HG03159 (cell line): ENCODE measurements around the gene TNFAIP1.
A peak's percentile ranks its signal among the peaks of the same experiment; 100 is the strongest.
"Not testable (repeated sequence)": the region's sequence is repeated elsewhere in the genome, so short reads cannot be mapped to it uniquely, and the experiment has no call there.

Source experiments
- ATAC-seq: cut with Tn5 transposase; IDR thresholded peaks from one replicate; pipeline ENCODE4 v1.9.1; 2021; ENCODE audit warnings: mild to moderate bottlenecking, moderate library complexity; ENCODE audit not compliant: unreplicated experiment

The TNFAIP1 gene, protein sequence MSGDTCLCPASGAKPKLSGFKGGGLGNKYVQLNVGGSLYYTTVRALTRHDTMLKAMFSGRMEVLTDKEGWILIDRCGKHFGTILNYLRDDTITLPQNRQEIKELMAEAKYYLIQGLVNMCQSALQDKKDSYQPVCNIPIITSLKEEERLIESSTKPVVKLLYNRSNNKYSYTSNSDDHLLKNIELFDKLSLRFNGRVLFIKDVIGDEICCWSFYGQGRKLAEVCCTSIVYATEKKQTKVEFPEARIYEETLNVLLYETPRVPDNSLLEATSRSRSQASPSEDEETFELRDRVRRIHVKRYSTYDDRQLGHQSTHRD

DNA sequence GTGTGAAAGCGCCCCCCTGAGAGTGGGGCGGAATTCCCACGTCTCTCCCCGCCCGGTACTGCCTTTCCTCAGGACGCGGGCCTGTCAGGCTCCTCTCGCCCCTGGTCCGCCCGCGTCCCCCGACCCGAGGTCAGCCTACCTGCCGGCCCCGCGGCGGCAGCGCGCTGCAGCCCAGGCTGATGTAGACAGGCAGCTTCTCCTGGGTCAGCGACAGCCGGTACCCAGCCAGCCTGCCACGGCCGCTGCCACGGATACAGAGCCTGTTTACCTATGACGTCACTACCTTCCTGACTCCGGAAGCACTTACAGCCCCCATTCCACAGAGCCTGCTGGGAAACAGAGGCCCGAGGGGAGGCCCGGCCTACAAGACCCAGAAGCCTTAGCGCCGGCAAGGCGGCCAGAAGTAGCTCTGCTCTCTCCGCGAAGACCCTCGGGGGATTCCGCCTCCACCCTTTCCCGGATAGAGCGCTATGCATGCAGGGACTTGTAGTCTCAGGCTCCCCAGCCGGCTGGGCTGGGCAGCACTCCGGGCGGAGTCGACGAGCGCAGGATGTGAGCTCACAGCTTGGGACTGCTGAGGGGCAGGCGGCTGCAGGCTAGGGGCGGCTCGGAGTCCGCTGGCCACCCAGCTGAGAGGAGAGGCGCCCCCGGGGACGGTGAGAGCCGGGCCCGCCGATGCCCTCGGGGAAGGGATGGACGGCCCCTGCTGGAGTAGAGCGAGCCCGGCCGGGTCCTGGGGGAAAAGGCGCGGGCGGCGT lies at the start of gene TNFAIP1, which contains the start of gene IFT20:
Gene TNFAIP1 (plus strand): TSS at position 561 of the 758 bp plus-strand sequence. CDS start 3,761 bp downstream, outside the sequence.
Gene IFT20 (minus strand): TSS at position 272 of the 758 bp plus-strand sequence. CDS start 3,487 bp downstream, outside the sequence.
- ATAC-seq, result peak; percentile 91

DNA sequence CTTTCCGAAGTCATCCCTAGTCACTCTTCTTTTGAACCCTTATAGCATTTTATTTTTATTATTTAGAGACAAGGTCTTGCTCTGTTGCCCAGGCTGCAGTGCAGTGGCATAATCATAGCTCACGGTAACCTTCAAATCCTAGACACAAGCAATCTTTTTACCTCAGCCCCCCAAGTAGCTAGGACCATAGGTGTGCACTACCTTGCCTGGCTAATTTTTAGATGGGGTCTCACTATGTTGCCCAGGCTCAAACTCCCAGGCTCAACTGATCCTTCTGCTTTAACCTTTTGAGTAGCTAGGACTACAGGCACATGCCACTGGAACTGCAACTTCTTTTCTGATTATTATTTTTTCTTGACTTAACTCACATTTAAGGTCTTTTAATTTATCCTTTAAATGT lies 49.6 kb upstream of the TNFAIP1 start:
- ATAC-seq, result no peak

DNA sequence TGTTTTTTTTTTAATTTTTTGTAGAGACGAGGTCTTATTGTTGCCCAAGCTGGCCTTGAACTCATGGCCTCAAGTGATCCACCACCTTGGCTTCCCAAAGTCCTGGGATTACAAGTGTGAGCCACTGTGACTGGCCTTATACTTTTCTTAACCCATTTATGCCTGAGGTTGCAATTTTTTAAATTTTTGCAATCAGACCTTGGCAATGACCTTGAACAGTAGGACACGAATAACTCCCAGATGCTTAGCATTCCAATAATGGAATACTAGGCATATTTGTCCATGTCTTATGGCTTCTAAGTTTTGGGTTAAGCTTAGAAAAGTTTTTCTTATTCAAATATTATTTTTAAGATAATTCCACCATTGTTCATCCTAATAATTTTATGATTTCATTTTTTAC lies 44.9 kb upstream of the TNFAIP1 start:
- ATAC-seq, result no peak

- ATAC-seq, result no peak
Measured at GRCh38 chr17:28291780-28292330, 43.7 kb upstream of the TNFAIP1 start.

DNA sequence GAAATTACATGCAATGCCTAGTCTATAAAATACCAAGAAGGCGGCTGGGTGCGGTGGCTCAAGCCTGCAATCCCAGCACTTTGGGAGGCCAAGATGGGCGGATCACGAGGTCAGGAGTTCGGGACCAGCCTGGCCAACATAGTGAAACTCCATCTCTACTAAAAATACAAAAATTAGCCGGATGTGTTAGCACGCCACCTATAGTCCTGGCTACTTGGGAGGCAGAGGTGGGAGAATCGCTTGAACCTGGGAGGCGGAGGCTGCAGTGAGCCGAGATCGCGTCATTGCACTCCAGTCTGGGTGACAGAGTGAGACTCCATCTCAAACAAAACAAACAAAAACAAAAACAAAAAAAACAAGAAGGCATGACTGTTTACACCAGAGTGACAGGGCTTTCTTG lies 42.7 kb upstream of the TNFAIP1 start:
- ATAC-seq, result not testable (repeated sequence)

DNA sequence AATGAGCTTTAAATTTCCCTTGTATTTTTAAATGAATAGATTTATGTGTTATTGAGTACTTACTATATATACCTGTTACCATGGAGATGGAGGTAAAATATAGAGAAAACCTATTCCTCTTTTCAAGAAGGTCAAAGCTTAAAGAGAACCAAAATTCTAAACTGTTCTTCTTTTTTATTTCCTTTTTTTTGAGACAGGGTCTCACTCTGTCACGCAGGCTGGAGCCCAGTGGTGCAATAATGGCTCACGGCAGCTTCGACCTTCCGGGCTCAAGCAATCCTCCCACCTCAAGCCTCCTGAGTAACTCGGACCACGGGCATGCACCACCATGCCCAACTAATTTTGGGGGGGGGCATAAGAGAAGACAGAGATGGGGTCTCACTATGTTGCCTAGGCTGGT lies 41.6 kb upstream of the TNFAIP1 start:
- ATAC-seq, result no peak

- no peak for ATAC-seq
Measured at GRCh38 chr17:28295677-28296578, 39.6 kb upstream of the TNFAIP1 start.

DNA sequence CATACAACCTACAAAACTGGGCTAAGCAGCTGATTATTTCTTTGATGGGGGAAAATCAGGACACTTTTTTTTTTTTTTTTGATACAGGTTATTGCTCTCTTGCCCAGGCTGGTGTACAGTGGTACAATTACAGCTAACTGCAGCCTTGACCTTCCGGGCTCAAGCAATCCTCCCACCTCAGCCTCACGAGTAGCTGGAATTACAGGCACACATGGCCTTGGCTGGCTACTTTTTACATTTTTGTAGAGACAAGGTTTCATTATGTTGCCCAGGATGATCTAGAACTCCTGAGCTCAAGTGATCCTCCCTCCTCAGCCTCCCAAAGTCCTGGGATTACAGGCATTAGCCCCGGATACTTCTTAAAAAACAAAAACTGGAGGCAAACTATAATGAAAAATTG lies 37.1 kb upstream of the TNFAIP1 start:
- no peak for ATAC-seq

- no peak for ATAC-seq
Measured at GRCh38 chr17:28306954-28307401, 28.6 kb upstream of the TNFAIP1 start.

DNA sequence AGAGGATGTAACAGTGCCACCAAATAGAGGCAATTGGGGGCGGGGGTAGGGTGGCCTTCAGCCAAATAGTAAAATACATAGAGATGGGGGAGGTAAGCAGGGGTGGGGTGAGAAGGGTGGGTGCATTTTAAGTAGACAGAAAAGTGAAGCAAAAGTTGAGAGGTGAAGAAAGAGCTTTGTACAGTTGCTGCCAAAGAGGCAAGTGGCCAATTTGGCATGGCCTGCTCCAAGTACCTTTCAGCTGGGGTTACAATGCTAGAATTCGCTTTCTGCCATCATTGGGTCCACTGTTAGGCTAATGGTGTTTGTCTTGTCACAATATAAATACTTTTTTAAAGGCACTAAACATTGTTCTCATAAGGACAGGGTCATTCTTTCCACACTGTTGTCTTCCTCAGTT lies 21.7 kb upstream of the TNFAIP1 start:
- no peak for ATAC-seq

- ATAC-seq, result no peak
Measured at GRCh38 chr17:28315846-28316705, 19.5 kb upstream of the TNFAIP1 start.

GRCh38 chr17:28317099-28317965 lies 18.2 kb upstream of the TNFAIP1 start:
- no peak for ATAC-seq

GRCh38 chr17:28317966-28318758 lies 17.4 kb upstream of the TNFAIP1 start:
- peak; percentile 20 for ATAC-seq

DNA sequence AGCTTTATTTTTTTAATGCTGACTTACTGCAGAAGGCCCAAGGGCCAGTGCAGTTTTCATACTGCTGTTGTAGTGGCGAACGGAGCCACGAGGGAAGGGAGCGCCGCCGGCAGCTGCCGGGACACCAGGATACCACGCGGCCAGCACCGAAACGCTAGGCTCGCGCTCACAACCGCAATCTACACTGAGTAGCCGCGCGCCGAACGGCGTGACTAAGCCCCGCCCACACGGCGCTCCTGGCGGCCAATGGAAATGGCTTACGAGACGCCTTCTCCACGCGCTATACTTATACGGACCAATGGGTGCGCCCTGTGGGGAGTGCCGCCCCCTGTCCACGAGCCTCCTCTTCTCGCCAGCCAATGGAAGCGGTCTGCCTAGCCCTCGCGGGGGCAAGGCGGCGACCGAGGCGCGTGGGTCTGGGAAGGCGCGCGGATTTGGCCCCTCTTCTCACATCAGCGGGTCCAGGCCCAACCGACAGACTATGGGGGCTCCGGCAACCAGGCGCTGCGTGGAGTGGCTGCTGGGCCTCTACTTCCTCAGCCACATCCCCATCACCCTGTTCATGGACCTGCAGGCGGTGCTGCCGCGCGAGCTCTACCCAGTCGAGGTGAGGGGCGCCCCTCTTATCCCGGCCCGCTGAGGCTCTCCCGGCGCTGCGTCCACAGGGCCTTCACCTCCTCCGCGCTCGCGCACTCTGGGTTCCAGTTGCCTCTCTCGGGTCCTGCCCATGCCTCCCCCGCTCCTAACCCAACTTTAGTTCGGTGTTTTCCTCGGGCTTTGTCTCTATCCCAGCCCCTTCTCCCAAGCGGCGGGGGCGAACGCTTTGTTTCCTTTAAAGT lies 16.6 kb upstream of the TNFAIP1 start, which contains the start of gene TMEM97:
Gene TMEM97 (plus strand): TSS at position 442 of the 839 bp plus-strand sequence. CDS start 40 bp downstream, at position 482.
- peak; percentile 92 for ATAC-seq

GRCh38 chr17:28319598-28319935 lies 16.0 kb upstream of the TNFAIP1 start:
- no peak for ATAC-seq

DNA sequence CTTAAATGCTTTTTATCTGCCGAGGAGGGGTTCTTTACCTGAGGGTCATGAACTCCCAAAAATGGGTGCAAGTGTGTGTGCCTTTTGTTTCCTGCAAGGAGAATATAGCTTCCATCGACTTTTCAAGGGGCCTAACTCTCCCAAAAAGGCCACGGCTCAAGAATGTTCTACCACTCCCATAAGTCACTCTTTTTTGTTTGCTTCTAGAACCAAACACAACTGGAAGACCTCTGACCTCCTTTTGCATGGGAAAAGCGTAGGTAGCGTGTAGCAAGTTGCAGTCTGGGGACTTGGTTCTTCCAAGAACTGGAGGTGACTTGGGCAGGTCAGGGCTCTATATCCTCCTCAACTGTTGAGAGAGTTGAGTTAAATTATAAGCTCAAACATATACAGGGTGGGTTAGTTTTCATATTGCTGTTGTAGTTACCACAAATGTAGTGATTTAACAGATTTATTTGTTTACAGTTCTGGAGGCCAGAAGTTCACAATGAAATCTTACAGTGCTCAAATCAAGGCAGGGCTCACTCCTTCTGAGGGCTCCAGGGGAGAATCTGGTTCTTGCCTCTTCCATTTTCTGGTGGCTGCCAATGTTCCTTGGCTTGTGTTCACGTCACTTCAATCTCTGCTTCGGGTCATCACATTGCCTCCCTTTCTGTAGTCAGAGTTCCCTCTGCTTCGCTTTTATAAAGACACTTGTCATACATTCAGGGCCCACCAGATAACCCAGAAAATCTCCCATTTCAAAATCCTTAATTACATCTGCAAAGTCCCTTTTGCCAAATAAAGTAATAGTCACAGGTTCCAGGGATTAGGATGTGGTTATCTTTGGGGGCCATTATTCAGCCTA lies 15.1 kb upstream of the TNFAIP1 start:
- no peak for ATAC-seq
